Measurements from ENCODE around the gene CFAP20DC.
"Not testable (repeated sequence)": the region's sequence is repeated elsewhere in the genome, so short reads cannot be mapped to it uniquely, and the experiment has no call there.

The CFAP20DC gene

GRCh38 chr3:59049671-59050331, at the start of gene CFAP20DC:
Gene CFAP20DC (minus strand): TSS chr3:59050025. CDS start chr3:59049631, 394 bp downstream.
- TF ChIP-seq, protein P1, sequence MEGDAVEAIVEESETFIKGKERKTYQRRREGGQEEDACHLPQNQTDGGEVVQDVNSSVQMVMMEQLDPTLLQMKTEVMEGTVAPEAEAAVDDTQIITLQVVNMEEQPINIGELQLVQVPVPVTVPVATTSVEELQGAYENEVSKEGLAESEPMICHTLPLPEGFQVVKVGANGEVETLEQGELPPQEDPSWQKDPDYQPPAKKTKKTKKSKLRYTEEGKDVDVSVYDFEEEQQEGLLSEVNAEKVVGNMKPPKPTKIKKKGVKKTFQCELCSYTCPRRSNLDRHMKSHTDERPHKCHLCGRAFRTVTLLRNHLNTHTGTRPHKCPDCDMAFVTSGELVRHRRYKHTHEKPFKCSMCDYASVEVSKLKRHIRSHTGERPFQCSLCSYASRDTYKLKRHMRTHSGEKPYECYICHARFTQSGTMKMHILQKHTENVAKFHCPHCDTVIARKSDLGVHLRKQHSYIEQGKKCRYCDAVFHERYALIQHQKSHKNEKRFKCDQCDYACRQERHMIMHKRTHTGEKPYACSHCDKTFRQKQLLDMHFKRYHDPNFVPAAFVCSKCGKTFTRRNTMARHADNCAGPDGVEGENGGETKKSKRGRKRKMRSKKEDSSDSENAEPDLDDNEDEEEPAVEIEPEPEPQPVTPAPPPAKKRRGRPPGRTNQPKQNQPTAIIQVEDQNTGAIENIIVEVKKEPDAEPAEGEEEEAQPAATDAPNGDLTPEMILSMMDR (IDR thresholded peaks at IDR 0.05; ENCODE audit: low read depth, low read length): no peak
- peak; percentile 84 for DNase-seq (ENCODE audit: extremely low read depth, low read depth)

DNA sequence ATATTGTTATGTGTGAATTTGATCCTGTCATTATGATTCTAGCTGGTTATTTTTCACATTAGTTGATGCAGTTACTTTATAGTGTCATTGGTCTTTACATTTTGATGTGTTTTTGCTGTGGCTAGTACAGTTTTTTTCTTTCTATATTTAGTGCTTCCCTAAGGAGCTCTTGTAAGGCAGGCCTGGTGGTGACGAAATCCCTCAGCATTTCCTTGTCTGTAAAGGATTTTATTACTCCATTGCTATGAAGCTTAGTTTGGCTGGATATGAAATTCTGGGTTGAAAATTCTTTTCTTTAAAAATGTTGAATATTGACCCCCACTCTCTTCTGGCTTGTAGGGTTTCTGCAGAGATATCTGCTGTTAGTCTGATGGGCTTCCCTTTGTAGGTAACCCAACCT, 48.7 kb upstream of the CFAP20DC start:
- DNase-seq (ENCODE audit: extremely low read depth, low read depth): not testable (repeated sequence)

DNA sequence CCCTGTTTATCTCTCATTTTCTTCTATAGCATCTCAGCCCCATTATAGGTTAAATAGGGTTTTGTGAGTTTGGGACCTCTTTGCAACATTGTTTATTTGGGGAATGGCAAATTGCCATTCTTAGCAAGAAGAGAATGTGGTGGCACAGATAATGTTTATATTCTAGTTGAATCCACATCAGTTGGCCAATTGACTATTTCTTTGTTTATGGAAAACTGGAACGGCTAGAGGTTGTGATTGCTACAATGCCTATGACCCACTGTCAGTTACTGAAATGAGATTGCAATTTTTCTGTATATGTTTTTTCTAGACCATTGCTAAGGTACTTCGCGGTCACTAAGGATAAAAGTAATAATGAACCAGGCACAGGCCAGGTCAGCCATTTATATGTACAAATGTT, 44.6 kb upstream of the CFAP20DC start:
- TF ChIP-seq, protein P1 (IDR thresholded peaks at IDR 0.05; ENCODE audit: low read depth, low read length): no peak

DNA sequence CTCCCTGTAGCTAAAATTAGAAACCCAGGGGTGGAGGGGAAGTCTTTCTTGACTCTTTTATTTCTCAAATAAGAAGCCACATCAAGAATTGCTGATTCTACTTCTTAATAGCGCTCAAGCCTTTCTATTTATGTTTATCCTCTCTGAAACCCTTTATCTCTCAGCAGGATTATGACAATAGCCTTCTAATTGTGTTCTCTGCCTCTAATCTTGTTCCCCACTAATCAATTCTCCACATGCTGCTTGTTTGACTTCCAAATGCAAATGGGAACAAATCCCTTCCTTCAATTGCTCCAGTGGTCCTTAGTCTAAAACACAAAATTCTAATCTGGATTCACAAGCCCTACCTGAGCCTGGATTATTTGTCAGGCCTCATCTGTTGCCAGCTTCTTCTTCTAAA, 43.7 kb upstream of the CFAP20DC start:
- TF ChIP-seq, protein P1 (IDR thresholded peaks at IDR 0.05; ENCODE audit: low read depth, low read length): no peak
- no peak for DNase-seq (ENCODE audit: extremely low read depth, low read depth)

More for the DNA sequence above, 44.6 kb upstream of the CFAP20DC start:
- no peak for DNase-seq (ENCODE audit: extremely low read depth, low read depth)

DNA sequence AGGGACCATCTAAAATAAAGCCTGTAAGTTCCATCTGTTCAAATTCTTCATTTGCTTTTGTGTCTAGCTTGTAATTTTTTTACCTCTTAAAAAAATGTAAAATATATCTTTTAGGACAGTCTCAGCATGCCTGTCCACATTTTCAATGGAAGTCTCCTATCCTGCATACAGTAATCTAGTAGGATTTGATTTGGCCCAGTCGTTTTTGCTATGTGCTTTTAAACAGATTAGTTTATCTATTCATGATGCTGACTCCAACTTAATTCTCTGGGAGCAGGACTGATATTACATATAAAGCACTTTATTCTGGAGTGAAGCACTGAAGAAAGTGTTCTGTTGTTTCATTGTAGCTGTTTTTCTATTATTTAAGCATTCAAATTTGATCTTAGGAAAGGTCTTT, 38.9 kb upstream of the CFAP20DC start:
- TF ChIP-seq, protein P1 (IDR thresholded peaks at IDR 0.05; ENCODE audit: low read depth, low read length): no peak
- no peak for DNase-seq (ENCODE audit: extremely low read depth, low read depth)

- no peak for DNase-seq (ENCODE audit: extremely low read depth, low read depth)
- TF ChIP-seq, protein P1 (IDR thresholded peaks at IDR 0.05; ENCODE audit: low read depth, low read length): no peak
Observed at GRCh38 chr3:59085976-59086375, 36.2 kb upstream of the CFAP20DC start.

DNA sequence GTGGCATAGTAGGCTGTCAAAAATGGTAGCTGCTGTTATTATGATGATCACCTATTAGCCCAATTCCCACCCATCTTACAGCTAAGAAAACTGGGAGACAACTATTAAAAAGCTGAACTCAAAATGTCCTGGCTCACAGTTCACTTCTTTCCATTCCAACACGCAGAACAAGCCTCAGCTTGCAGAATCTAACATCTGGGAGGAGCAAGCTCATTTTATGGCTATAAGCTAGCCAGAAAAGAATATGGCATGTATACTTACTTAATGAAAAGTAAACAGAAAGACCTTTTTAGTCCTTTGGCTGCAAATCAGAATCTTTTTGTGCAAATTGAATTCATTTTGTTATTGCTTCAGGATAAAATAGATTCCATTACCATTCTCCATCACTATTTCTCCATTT, 34.8 kb upstream of the CFAP20DC start:
- TF ChIP-seq, protein P1 (IDR thresholded peaks at IDR 0.05; ENCODE audit: low read depth, low read length): no peak
- no peak for DNase-seq (ENCODE audit: extremely low read depth, low read depth)

- DNase-seq (ENCODE audit: extremely low read depth, low read depth): no peak
- TF ChIP-seq, protein P1 (IDR thresholded peaks at IDR 0.05; ENCODE audit: low read depth, low read length): no peak
Observed at GRCh38 chr3:59082106-59082505, 32.3 kb upstream of the CFAP20DC start.

Measured in AG09319 (cell line).